GM18526 (cell line): ENCODE results near the gene PPARD.

Source experiments
- POLR2A ChIP-seq: IDR thresholded peaks from 3 replicates; pipeline ENCODE4 v1.6.1; 2011; ENCODE audit not compliant: insufficient read length; ENCODE audit errors: extremely low read depth

PPARD gene

DNA sequence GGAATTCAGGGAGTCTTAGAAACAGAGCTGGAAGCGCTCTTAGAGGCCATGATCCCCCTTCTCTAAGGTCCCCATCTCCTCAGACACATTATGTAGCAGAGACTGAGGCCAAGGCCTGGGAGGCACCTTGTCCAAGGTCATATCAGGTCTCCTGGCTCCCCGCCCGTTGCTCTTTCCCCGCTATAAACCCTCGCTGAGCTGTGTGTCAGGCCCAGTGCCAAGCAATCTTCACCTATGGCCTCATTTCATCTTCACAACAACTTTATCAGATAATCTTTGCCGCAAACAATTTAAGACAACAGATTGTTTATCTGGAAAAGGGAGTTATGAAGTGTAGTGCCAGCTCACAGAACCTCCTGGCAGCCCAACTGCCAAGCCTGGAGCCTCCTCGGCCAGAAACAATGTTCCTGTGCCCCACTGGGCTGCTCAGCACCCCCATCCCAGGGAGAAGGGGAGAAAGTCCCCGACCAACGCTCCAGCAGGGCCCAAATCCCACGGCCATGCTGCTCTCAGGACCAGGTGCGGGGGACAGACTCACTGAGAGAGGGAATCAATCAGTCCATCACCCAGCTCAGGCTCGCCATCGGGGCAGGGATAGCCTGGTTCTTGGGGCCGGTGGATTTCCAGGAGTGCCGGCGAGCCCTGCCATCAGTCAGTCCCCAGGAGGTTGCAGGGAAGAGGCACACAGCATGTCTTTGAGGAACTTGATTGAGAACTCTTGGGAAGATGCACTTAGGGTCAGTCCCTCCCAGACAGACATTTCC, 92.9 kb downstream of the PPARD start:
- no peak for TF ChIP-seq POLR2A

- no peak for TF ChIP-seq POLR2A
These were observed 93.9 kb downstream of the PPARD start for GRCh38 chr6:35436071-35436857.

DNA sequence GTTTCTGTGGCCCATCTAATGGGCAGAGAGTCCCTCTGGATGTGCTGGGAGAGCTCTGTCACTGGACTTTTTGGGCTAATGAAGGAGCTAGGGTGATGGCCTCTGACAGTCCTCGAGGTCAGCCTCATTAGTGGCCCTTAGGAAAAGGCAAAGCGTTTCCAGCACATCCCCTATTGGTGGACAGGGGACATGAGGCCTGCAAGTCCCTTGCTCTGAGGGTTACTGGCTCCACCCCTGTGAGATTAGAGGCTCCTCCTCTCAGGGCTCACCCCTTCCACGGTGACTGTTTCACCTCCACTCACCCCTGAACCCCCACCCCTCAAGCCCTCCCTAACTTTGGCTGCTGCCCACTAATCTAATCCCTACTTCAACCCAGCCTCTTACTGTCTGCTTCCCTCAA, 97.0 kb downstream of the PPARD start:
- no peak for TF ChIP-seq POLR2A

- no peak for TF ChIP-seq POLR2A
These were observed 98.8 kb downstream of the PPARD start for GRCh38 chr6:35441205-35441604.

GRCh38 chr6:35441642-35442041, 99.3 kb downstream of the PPARD start:
- TF ChIP-seq POLR2A = no peak

GRCh38 chr6:35442693-35443092, 100.3 kb downstream of the PPARD start:
- no peak for TF ChIP-seq POLR2A

- no peak for TF ChIP-seq POLR2A
These were observed 101.1 kb downstream of the PPARD start for GRCh38 chr6:35443341-35444030.

DNA sequence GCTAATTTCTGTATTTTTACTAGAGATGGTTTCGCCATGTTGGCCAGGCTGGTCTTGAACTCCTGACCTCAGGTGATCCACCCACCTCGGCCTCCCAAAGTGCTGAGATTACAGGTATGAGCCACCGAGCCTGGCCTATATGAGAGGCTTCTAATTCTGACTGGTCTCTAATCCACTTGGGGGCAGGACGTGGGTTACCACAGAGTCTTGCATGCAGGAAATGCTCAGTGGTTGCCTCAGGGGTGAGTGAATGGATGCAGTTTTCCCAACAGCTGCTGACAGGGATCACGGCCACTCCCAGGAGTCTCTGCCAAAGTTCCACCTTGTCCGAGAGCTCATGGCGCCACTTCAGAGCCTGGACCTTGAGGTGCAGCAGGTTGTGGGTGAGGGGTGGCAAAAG, 103.3 kb downstream of the PPARD start:
- no peak for TF ChIP-seq POLR2A

DNA sequence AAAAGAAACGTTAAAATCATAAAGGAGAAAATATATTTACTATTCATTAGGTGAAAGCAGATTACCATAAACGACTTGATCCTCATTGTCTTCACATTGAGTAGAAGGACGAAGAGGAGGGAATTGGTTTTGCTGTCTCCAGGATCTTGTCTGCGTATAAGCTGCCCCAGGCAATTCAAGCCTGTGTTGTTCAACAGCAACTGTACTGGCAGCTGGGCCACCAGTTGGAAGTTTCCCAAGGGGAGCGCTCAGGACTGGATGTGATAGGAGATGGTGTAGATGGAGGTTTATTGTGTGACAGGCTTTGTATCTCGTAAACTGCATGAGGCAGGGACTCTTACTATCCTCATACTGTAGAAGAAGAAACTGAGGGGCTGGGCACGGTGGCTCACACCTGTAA, 105.8 kb downstream of the PPARD start:
- TF ChIP-seq POLR2A = no peak

GRCh38 chr6:35449287-35449881, 107.0 kb downstream of the PPARD start:
- no peak for TF ChIP-seq POLR2A

- TF ChIP-seq POLR2A = no peak
These were observed 109.2 kb downstream of the PPARD start for GRCh38 chr6:35451354-35452182.

- peak; percentile 46 for TF ChIP-seq POLR2A
These were observed 110.1 kb downstream of the PPARD start, which contains the start of gene FANCE for GRCh38 chr6:35452183-35453090. TSS of gene FANCE (plus strand) at chr6:35452338. CDS start at chr6:35452546, 208 bp downstream.

GRCh38 chr6:35453236-35453635, 110.9 kb downstream of the PPARD start:
- no peak for TF ChIP-seq POLR2A
